H9 (cell line): ENCODE measurements around the gene OTUB2. TPM values are rescaled to one million over a fixed set of nuclear protein-coding genes. Genes with fewer than 3 reads are reported as not detected.

ENCODE experiments used
- DNase-seq: peaks from one replicate; pipeline ENCODE4 v3.0.0-alpha.2; 2017
- H2AFZ ChIP-seq: one replicate; pipeline ENCODE4 v1.6.1; 2013; ENCODE audit warnings: mild to moderate bottlenecking, low read length, control low read depth, moderate library complexity
- H2AK5ac ChIP-seq: 2 replicates; pipeline ENCODE4 v1.6.1; 2013; ENCODE audit warnings: low read length, control low read depth, mixed read lengths; ENCODE audit not compliant: insufficient read length
- H2BK120ac ChIP-seq: one replicate; pipeline ENCODE4 v1.6.1; 2013; ENCODE audit warnings: low read depth, mild to moderate bottlenecking, low read length, control low read depth, inconsistent platforms; ENCODE audit not compliant: poor library complexity, severe bottlenecking
- H2BK12ac ChIP-seq: 2 replicates; pipeline ENCODE4 v1.6.1; 2013; ENCODE audit warnings: low read length, control low read depth, mixed read lengths, low read depth; ENCODE audit not compliant: insufficient read length
- H2BK15ac ChIP-seq: 2 replicates; pipeline ENCODE4 v1.6.1; 2013; ENCODE audit warnings: low read depth, low read length, control low read depth
- H2BK20ac ChIP-seq: one replicate; pipeline ENCODE4 v1.6.1; 2013; ENCODE audit warnings: low read depth, mild to moderate bottlenecking, low read length, control low read depth, inconsistent platforms; ENCODE audit not compliant: poor library complexity, severe bottlenecking
- H2BK5ac ChIP-seq: 2 replicates; pipeline ENCODE4 v1.6.1; 2013; ENCODE audit warnings: low read length, control low read depth, mixed read lengths; ENCODE audit not compliant: insufficient read length
- H3K14ac ChIP-seq: 2 replicates; pipeline ENCODE4 v1.6.1; 2013; ENCODE audit warnings: low read length, control low read depth; ENCODE audit not compliant: insufficient read depth
- H3K18ac ChIP-seq: 2 replicates; pipeline ENCODE4 v1.6.1; 2013; ENCODE audit warnings: low read depth, mild to moderate bottlenecking, mixed read lengths, low read length, control low read depth; ENCODE audit not compliant: insufficient read length
- H3K23ac ChIP-seq: 2 replicates; pipeline ENCODE4 v1.6.1; 2013; ENCODE audit warnings: low read length, control low read depth, mixed read lengths, low read depth; ENCODE audit not compliant: insufficient read length
- H3K23me2 ChIP-seq: 2 replicates; pipeline ENCODE4 v1.6.1; 2013; ENCODE audit warnings: low read depth, mild to moderate bottlenecking, mixed read lengths, low read length, control low read depth; ENCODE audit not compliant: insufficient read length, poor library complexity, severe bottlenecking
- H3K27ac ChIP-seq: 2 replicates; pipeline ENCODE4 v1.5.1; 2013; ENCODE audit warnings: low read length, control low read depth, mixed read lengths, low read depth; ENCODE audit not compliant: insufficient read length
- H3K27me3 ChIP-seq: 2 replicates; pipeline ENCODE4 v1.6.1; 2013; ENCODE audit warnings: low read length, control low read depth, inconsistent platforms; ENCODE audit not compliant: insufficient read depth
- H3K4ac ChIP-seq: 2 replicates; pipeline ENCODE4 v1.6.1; 2013; ENCODE audit warnings: low read depth, mild to moderate bottlenecking, control low read depth, inconsistent platforms, low read length, moderate library complexity
- H3K4me1 ChIP-seq: 2 replicates; pipeline ENCODE4 v1.6.1; 2013; ENCODE audit warnings: low read length, control low read depth, inconsistent platforms; ENCODE audit not compliant: insufficient read depth
- H3K4me2 ChIP-seq: 2 replicates; pipeline ENCODE4 v1.6.1; 2013; ENCODE audit warnings: low read length, control low read depth, mixed read lengths; ENCODE audit not compliant: insufficient read length, insufficient read depth
- H3K56ac ChIP-seq: 2 replicates; pipeline ENCODE4 v1.6.1; 2013; ENCODE audit warnings: low read depth, mild to moderate bottlenecking, mixed read lengths, low read length, control low read depth; ENCODE audit not compliant: insufficient read length
- H3K79me1 ChIP-seq: 2 replicates; pipeline ENCODE4 v1.6.1; 2013; ENCODE audit warnings: low read depth, mild to moderate bottlenecking, moderate library complexity, low read length, control low read depth, inconsistent platforms; ENCODE audit not compliant: insufficient read depth, poor library complexity, severe bottlenecking
- H3K79me2 ChIP-seq: 2 replicates; pipeline ENCODE4 v1.6.1; 2013; ENCODE audit warnings: low read length, control low read depth, inconsistent platforms; ENCODE audit not compliant: insufficient read depth
- H3K9ac ChIP-seq: 2 replicates; pipeline ENCODE4 v1.6.1; 2013; ENCODE audit warnings: low read length, control low read depth, mixed read lengths; ENCODE audit not compliant: insufficient read length; ENCODE audit errors: extremely low read depth
- H3K9me3 ChIP-seq: one replicate; pipeline ENCODE4 v1.6.1; 2013; ENCODE audit warnings: low read depth, low read length, inconsistent platforms; ENCODE audit not compliant: control insufficient read depth
- H3T11ph ChIP-seq: one replicate; pipeline ENCODE4 v1.6.1; 2013; ENCODE audit warnings: mild to moderate bottlenecking, low read length, control low read depth, inconsistent platforms
- H4K20me1 ChIP-seq: one replicate; pipeline ENCODE4 v1.6.1; 2013; ENCODE audit not compliant: control insufficient read depth, insufficient read length, insufficient read depth
- H4K5ac ChIP-seq: 2 replicates; pipeline ENCODE4 v1.6.1; 2013; ENCODE audit warnings: low read depth, mild to moderate bottlenecking, mixed read lengths, low read length, control low read depth; ENCODE audit not compliant: insufficient read length
- H4K8ac ChIP-seq: replicated peaks from 2 replicates; pipeline ENCODE4 v1.6.1; 2013; ENCODE audit warnings: low read length, control low read depth, mixed read lengths, low read depth; ENCODE audit not compliant: insufficient read length
- H4K91ac ChIP-seq: 2 replicates; pipeline ENCODE4 v1.6.1; 2013; ENCODE audit warnings: low read depth, mild to moderate bottlenecking, moderate library complexity, mixed read lengths, low read length, control low read depth; ENCODE audit not compliant: insufficient read length
- H3K27ac Mint-ChIP-seq, 3 experiments: 2 replicates in 2 of 3; 3 replicates in 1 of 3; pipeline ENCODE4 v1.8.0; 2020 to 2021; ENCODE audit warnings: mixed read lengths in 3 of 3, mild to moderate bottlenecking in 1 of 3, moderate library complexity in 1 of 3
- H3K27me3 Mint-ChIP-seq: 2 replicates; pipeline ENCODE4 v1.8.0; 2021; ENCODE audit warnings: low read depth, mild to moderate bottlenecking, moderate library complexity, mixed read lengths
- H3K36me3 Mint-ChIP-seq, 3 experiments: 2 replicates in 2 of 3; 3 replicates in 1 of 3; pipeline ENCODE4 v1.8.0; 2020 to 2021; ENCODE audit warnings: low read depth in 3 of 3, mixed read lengths in 3 of 3; ENCODE audit not compliant: insufficient read depth in 1 of 3
- H3K4me1 Mint-ChIP-seq, 2 experiments: 2 replicates each; pipeline ENCODE4 v1.8.0; 2020; ENCODE audit warnings: mixed read lengths in 2 of 2
- H3K4me3 Mint-ChIP-seq, 2 experiments: 2 replicates in 1 of 2; 3 replicates in 1 of 2; pipeline ENCODE4 v1.8.0; 2020 to 2021; ENCODE audit warnings: mild to moderate bottlenecking in 2 of 2, mixed read lengths in 2 of 2, moderate library complexity in 1 of 2
- H3K9me3 Mint-ChIP-seq, 2 experiments: 2 replicates in 1 of 2; 3 replicates in 1 of 2; pipeline ENCODE4 v1.8.0; 2020; ENCODE audit warnings: mild to moderate bottlenecking in 2 of 2, mixed read lengths in 2 of 2, moderate library complexity in 1 of 2
- CTCF ChIP-seq: fragments of 200-600 bp; sonication (generic); conservative IDR thresholded peaks from 3 replicates; pipeline ENCODE4 v1.8.0; 2021; ENCODE audit warnings: antibody characterized with exemption, mild to moderate bottlenecking
- WGBS: extraction: QIAGEN DNeasy Blood & Tissue Kit; methylation state at CpG from one replicate; pipeline ENCODE4 v1.1.7; 2013; ENCODE audit warnings: missing lambda C conversion rate, low lambda C conversion rate, mixed read lengths; ENCODE audit not compliant: insufficient read length; ENCODE audit errors: extremely low coverage; 5-methylcytosine and 5-hydroxymethylcytosine counted together
- total RNA-seq: library from RNA; stranded (reverse); gene quantifications from 2 replicates; pipeline ENCODE4 v1.2.1, GENCODE V29; 2021

The OTUB2 gene
- total RNA-seq, 1 experiment from 2014 or later: 3.6 TPM

- no peak overlapping the region for H2AFZ ChIP-seq
- no peak overlapping the region for H3K4ac ChIP-seq
- TF ChIP-seq CTCF: no peak
- Mint-ChIP-seq H3K9me3 (no peaks in the 10 kb centered on the region; a peak in 3 of 5 replicates), H3K4me1 (peaks cover 26 to 35% of the 10 kb centered on the region in 2 experiments), H3K27ac (no peak overlapping the region), H3K27me3 (no peaks in the 10 kb centered on the region; the same call in 1 of the 2 replicates), H3K4me3 (no peak overlapping the region), H3K36me3 (no peaks in the 10 kb centered on the region; a peak in 1 of 7 replicates)
- H3K23ac ChIP-seq: no peak overlapping the region
- H2BK5ac ChIP-seq: no peak overlapping the region
- H2BK15ac ChIP-seq: no peak overlapping the region
- H2AK5ac ChIP-seq: no peak overlapping the region
- H3K79me1 ChIP-seq: no peaks in the 10 kb centered on the region
- H2BK12ac ChIP-seq: no peak overlapping the region
- no peaks in the 10 kb centered on the region for H3K27me3 ChIP-seq
- H3K56ac ChIP-seq: no peak overlapping the region
- H3K23me2 ChIP-seq: no peaks in the 10 kb centered on the region
- H3K4me1 ChIP-seq: no peaks in the 10 kb centered on the region
- DNase-seq: peak; percentile 69
- no peaks in the 10 kb centered on the region for H4K20me1 ChIP-seq
- no CpG with 5 or more reads among the region's 3 CpGs for WGBS
- no peak overlapping the region for H3K9ac ChIP-seq
- H2BK120ac ChIP-seq: no peak overlapping the region
- H4K91ac ChIP-seq: no peak overlapping the region
- no peak overlapping the region for H3K4me2 ChIP-seq
- no peak overlapping the region for H3K27ac ChIP-seq
- H4K5ac ChIP-seq: no peak overlapping the region
- no peak overlapping the region for H3K14ac ChIP-seq
- H2BK20ac ChIP-seq: no peak overlapping the region
- H3K79me2 ChIP-seq: no peaks in the 10 kb centered on the region
- no peaks in the 10 kb centered on the region for H3K9me3 ChIP-seq
- no peak overlapping the region for H3T11ph ChIP-seq
- H4K8ac ChIP-seq: no peak overlapping the region
- H3K18ac ChIP-seq: no peak overlapping the region
These were observed 38.2 kb upstream of the OTUB2 start for GRCh38 chr14:93987815-93988476.
